HepG2 (cell line): ENCODE results near the gene DUS1L. TPM values are rescaled to one million over a fixed set of nuclear protein-coding genes. Genes with fewer than 3 reads are reported as not detected.

Source experiments
- ATF7 ChIP-seq, 2 experiments: fragments of 450-650 bp in 1 of 2; sonication (generic) in 1 of 2; formaldehyde crosslinking in 1 of 2; IDR thresholded peaks; 2 replicates each; pipeline versions ENCODE4 v1.4.0 to v1.6.1; 2016 to 2020; ENCODE audit warnings: antibody characterized with exemption in 1 of 2, mild to moderate bottlenecking in 1 of 2, missing genetic modification reagents in 1 of 2
- CBX5 ChIP-seq: sonication (generic); formaldehyde crosslinking; IDR thresholded peaks from 2 replicates; pipeline ENCODE4 v1.4.0; 2020; ENCODE audit warnings: missing genetic modification reagents, borderline replicate concordance
- EEA1 ChIP-seq: sonication (generic); formaldehyde crosslinking; IDR thresholded peaks from 2 replicates; pipeline ENCODE4 v1.5.1; 2020; ENCODE audit warnings: mild to moderate bottlenecking, missing genetic modification reagents, borderline replicate concordance
- ESRRA ChIP-seq: sonication (generic); formaldehyde crosslinking; IDR thresholded peaks from 2 replicates; pipeline ENCODE4 v1.5.1; 2020; ENCODE audit warnings: mild to moderate bottlenecking, low read depth, missing genetic modification reagents
- GABPB1 ChIP-seq: IDR thresholded peaks from 2 replicates; pipeline ENCODE4 v1.6.1; 2016; ENCODE audit warnings: mild to moderate bottlenecking, missing genetic modification reagents, moderate library complexity, missing compliant biosample characterization
- HOXA3 ChIP-seq: sonication (generic); formaldehyde crosslinking; IDR thresholded peaks from 2 replicates; pipeline ENCODE4 v1.5.0; 2020; ENCODE audit warnings: missing genetic modification reagents
- KAT2B ChIP-seq: fragments of 150-350 bp; IDR thresholded peaks from 2 replicates; pipeline ENCODE4 v1.6.1; 2014; ENCODE audit warnings: low read depth, low read length, borderline replicate concordance
- KAT8 ChIP-seq: IDR thresholded peaks from 2 replicates; pipeline ENCODE4 v1.6.1; 2016; ENCODE audit warnings: missing genetic modification reagents, missing compliant biosample characterization
- KMT2A ChIP-seq: sonication (generic); formaldehyde crosslinking; IDR thresholded peaks from 2 replicates; pipeline ENCODE4 v1.4.0; 2020; ENCODE audit warnings: missing genetic modification reagents
- MED1 ChIP-seq: sonication (generic); formaldehyde crosslinking; IDR thresholded peaks from 2 replicates; pipeline ENCODE4 v1.4.0; 2020; ENCODE audit warnings: missing genetic modification reagents
- PCBP2 ChIP-seq: fragments of 200-400 bp; formaldehyde crosslinking; optimal IDR thresholded peaks from 2 replicates; pipeline ENCODE3; 2018; ENCODE audit warnings: low read length, low read depth; ENCODE audit not compliant: poor library complexity, severe bottlenecking
- RARA ChIP-seq: IDR thresholded peaks from 2 replicates; pipeline ENCODE4 v1.6.1; 2016; ENCODE audit warnings: missing genetic modification reagents, missing compliant biosample characterization
- SMARCE1 ChIP-seq: fragments of 450-650 bp; IDR thresholded peaks from 2 replicates; pipeline ENCODE4 v1.6.1; 2017; ENCODE audit warnings: borderline replicate concordance
- TOPORS ChIP-seq: sonication (generic); formaldehyde crosslinking; IDR thresholded peaks from 2 replicates; pipeline ENCODE4 v1.8.0; 2023; ENCODE audit warnings: mild to moderate bottlenecking, missing genetic modification reagents
- ZMAT3 ChIP-seq: sonication (generic); formaldehyde crosslinking; conservative IDR thresholded peaks from 2 replicates; pipeline ENCODE4 v1.7.0; 2021; ENCODE audit warnings: missing genetic modification reagents
- ZNF124 ChIP-seq: sonication (generic); formaldehyde crosslinking; IDR thresholded peaks from 2 replicates; pipeline ENCODE4 v1.4.0; 2020; ENCODE audit warnings: missing genetic modification reagents
- ZNF160 ChIP-seq: sonication (generic); formaldehyde crosslinking; IDR thresholded peaks from 2 replicates; pipeline ENCODE4 v1.8.0; 2022; ENCODE audit warnings: mild to moderate bottlenecking, inconsistent platforms, missing genetic modification reagents
- ZNF670 ChIP-seq: sonication (generic); formaldehyde crosslinking; IDR thresholded peaks from 2 replicates; pipeline ENCODE4 v1.8.0; 2022; ENCODE audit warnings: mild to moderate bottlenecking, missing genetic modification reagents, borderline replicate concordance
- ZNF772 ChIP-seq: sonication (generic); formaldehyde crosslinking; IDR thresholded peaks from 2 replicates; pipeline ENCODE4 v1.5.0; 2020; ENCODE audit warnings: mild to moderate bottlenecking, missing genetic modification reagents
- ZNF780A ChIP-seq: sonication (generic); formaldehyde crosslinking; IDR thresholded peaks from 2 replicates; pipeline ENCODE4 v1.8.0; 2022; ENCODE audit warnings: mild to moderate bottlenecking, missing genetic modification reagents, moderate library complexity
- polyA plus RNA-seq, 8 experiments: library from polyadenylated mRNA; depleted of rRNA in 3 of 8; stranded (reverse) in 7 of 8; unstranded in 1 of 8; fragments of >200 nt; fragmentation: Illumina TruSeq in 4 of 8; extraction: Trizol in 4 of 8; gene quantifications; 2 replicates each; pipeline versions ENCODE4 v1.2.1 to v1.2.3, GENCODE V29; 2011 to 2016; ENCODE audit warnings: low read depth in 4 of 8, missing spikeins in 1 of 8, mixed read lengths in 1 of 8; ENCODE audit not compliant: insufficient read depth in 1 of 8
- total RNA-seq, 5 experiments: library from RNA; depleted of rRNA; stranded (reverse); fragments of >200 nt; fragmentation: Illumina TruSeq; extraction: Trizol; gene quantifications; 2 replicates each; pipeline ENCODE4 v1.2.3, GENCODE V29; 2016; ENCODE audit warnings: low read depth in 1 of 5
- TF ChIP-seq, protein P1 (sequence below): sonication (generic); formaldehyde crosslinking; IDR thresholded peaks from 2 replicates; pipeline ENCODE4 v1.4.0; 2020; ENCODE audit warnings: mild to moderate bottlenecking, missing genetic modification reagents
- TF ChIP-seq, protein P2 (sequence below): sonication (generic); formaldehyde crosslinking; IDR thresholded peaks from 2 replicates; pipeline ENCODE4 v1.4.0; 2020; ENCODE audit warnings: missing genetic modification reagents; ENCODE audit errors: not compliant biosample characterization
- TF ChIP-seq, protein P3 (sequence below): sonication (generic); formaldehyde crosslinking; IDR thresholded peaks from 2 replicates; pipeline ENCODE4 v1.5.0; 2020; ENCODE audit warnings: mild to moderate bottlenecking, low read depth, missing genetic modification reagents, borderline replicate concordance
- TF ChIP-seq, protein P4 (sequence below): sonication (generic); formaldehyde crosslinking; IDR thresholded peaks from 2 replicates; pipeline ENCODE4 v1.8.1; 2023; ENCODE audit warnings: mild to moderate bottlenecking, moderate library complexity, missing genetic modification reagents
- TF ChIP-seq, protein P5 (sequence below): sonication (generic); formaldehyde crosslinking; conservative IDR thresholded peaks from 2 replicates; pipeline ENCODE4 v1.8.0; 2022; ENCODE audit warnings: missing genetic modification reagents

The DUS1L gene
- total and polyA plus RNA-seq, 2 of the 13 experiments (the other 11 are each of a cell fraction or from before 2014, with no cell fraction given) = 81.0 to 109 TPM

DNA sequence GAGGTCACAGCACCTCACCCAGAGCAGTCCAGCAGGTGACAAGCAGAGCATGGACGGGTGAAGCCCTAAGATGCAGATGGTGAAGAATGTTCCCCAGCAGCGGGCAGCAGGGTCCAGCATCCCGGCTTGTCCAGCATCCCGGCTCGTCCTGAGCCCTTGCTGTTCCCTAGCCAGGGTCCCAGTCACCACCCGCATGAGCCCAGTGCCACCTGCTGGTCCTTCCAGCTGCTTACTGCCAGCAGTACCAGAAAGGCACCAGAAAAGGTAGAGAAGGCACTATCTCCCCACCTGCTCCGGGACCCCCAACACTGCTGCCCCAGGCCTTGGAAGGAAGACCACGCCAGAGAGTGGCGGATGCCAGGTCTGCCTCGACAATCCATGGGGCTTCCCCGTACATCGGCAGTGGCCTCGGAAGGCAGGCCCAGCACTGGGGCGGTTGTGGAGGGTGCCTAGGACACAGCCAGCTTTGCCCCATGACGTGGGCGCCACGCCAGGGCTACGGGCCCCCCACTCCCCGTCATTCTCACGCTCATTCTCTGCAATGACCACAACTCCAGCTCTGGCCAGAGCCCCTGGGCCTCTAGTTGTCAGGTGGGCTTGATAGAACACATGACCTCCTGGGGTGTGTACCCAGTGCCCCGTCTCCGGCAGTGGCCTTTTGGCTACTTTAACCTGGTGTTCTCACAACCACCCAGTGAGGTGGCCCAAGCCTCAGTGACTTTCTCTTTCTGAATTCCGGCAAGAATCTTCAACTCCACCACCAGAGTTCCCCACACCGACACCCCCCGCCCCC is 44.3 kb downstream of the DUS1L start (continued):
- no peak for TF ChIP-seq ZNF124 (CRISPR knock-in tag)
- TF ChIP-seq, protein P1, sequence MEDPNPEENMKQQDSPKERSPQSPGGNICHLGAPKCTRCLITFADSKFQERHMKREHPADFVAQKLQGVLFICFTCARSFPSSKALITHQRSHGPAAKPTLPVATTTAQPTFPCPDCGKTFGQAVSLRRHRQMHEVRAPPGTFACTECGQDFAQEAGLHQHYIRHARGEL (CRISPR knock-in tag) = no peak
- TF ChIP-seq, protein P2, sequence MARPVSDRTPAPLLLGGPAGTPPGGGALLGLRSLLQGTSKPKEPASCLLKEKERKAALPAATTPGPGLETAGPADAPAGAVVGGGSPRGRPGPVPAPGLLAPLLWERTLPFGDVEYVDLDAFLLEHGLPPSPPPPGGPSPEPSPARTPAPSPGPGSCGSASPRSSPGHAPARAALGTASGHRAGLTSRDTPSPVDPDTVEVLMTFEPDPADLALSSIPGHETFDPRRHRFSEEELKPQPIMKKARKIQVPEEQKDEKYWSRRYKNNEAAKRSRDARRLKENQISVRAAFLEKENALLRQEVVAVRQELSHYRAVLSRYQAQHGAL = peak; percentile 45
- TF ChIP-seq CBX5 = peak; percentile 89; the same call in 1 of the 2 replicates
- TF ChIP-seq SMARCE1 = no peak
- TF ChIP-seq, protein P3, sequence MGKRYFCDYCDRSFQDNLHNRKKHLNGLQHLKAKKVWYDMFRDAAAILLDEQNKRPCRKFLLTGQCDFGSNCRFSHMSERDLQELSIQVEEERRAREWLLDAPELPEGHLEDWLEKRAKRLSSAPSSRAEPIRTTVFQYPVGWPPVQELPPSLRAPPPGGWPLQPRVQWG (CRISPR knock-in tag) = no peak
- TF ChIP-seq ATF7 (IDR thresholded peaks at IDR 0.05) = no peak
- TF ChIP-seq ATF7 (CRISPR knock-in tag; IDR thresholded peaks at IDR 0.05) = no peak
- TF ChIP-seq ZNF160 (CRISPR knock-in tag) = no peak
- 0 out of 2 replicates have a peak, but pooled peaks have one; percentile 58 for TF ChIP-seq EEA1 (CRISPR knock-in tag)
- no peak for TF ChIP-seq ZNF670
- no peak for TF ChIP-seq PCBP2
- TF ChIP-seq, protein P4, sequence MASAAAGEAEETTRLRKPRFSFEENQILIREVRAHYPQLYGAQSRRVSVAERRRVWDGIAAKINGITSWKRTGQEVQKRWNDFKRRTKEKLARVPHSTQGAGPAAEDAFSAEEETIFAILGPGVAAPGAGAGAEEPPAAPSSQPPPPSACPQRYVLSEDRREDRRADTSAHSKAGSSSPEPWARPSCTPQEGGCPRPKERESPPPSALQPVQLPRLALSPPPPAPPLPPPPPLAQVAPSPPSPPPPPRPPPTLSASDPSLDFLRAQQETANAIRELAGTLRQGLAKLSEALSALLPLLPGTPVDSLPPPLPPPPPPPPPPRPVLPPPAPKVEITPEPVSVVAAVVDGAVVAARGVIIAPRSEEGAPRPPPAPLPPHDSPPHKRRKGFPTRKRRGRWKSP (CRISPR knock-in tag) = peak; percentile 65
- no peak for TF ChIP-seq ZMAT3 (CRISPR knock-in tag)
- peak; percentile 75 for TF ChIP-seq KMT2A (CRISPR knock-in tag)
- no peak for TF ChIP-seq TOPORS (CRISPR knock-in tag)
- TF ChIP-seq RARA (CRISPR knock-in tag) = peak; percentile 14; the same call in 1 of the 2 replicates
- peak; percentile 76 for TF ChIP-seq HOXA3 (CRISPR knock-in tag)
- TF ChIP-seq ESRRA = no peak; the same call in 1 of the 2 replicates
- TF ChIP-seq, protein P5, sequence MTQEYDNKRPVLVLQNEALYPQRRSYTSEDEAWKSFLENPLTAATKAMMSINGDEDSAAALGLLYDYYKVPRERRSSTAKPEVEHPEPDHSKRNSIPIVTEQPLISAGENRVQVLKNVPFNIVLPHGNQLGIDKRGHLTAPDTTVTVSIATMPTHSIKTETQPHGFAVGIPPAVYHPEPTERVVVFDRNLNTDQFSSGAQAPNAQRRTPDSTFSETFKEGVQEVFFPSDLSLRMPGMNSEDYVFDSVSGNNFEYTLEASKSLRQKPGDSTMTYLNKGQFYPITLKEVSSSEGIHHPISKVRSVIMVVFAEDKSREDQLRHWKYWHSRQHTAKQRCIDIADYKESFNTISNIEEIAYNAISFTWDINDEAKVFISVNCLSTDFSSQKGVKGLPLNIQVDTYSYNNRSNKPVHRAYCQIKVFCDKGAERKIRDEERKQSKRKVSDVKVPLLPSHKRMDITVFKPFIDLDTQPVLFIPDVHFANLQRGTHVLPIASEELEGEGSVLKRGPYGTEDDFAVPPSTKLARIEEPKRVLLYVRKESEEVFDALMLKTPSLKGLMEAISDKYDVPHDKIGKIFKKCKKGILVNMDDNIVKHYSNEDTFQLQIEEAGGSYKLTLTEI (CRISPR knock-in tag) = no peak
- TF ChIP-seq GABPB1 (CRISPR knock-in tag) = peak; percentile 62
- peak; percentile 54; the same call in 1 of the 2 replicates for TF ChIP-seq KAT8 (CRISPR knock-in tag)
- no peak for TF ChIP-seq ZNF780A (CRISPR knock-in tag)
- TF ChIP-seq ZNF772 = peak; percentile 74; the same call in 1 of the 2 replicates
- TF ChIP-seq KAT2B = no peak
- peak; percentile 71 for TF ChIP-seq MED1 (CRISPR knock-in tag)
